Ovary (tissue), 3 donors: ENCODE data around the gene FLCN.

Source experiments
- EP300 ChIP-seq: sonication (generic); formaldehyde crosslinking; IDR thresholded peaks from one replicate; pipeline ENCODE4 v1.6.1; 2017; ENCODE audit warnings: antibody characterized with exemption
- POLR2A ChIP-seq: fragments of 450-650 bp; IDR thresholded peaks from one replicate; pipeline ENCODE4 v1.6.1; 2017; ENCODE audit warnings: antibody characterized with exemption, mild to moderate bottlenecking, moderate library complexity
- TF ChIP-seq, protein P1 (sequence below), 3 donors: fragments of 450-650 bp in 2 of 3; fragments of 200-600 bp in 1 of 3; IDR thresholded peaks; one replicate each; pipeline versions ENCODE4 v1.5.1 to v1.8.0; 2016 to 2022; ENCODE audit warnings: antibody characterized with exemption in 3 of 3, mild to moderate bottlenecking in 1 of 3
- donor health status: DM: no; HTN: no; CAD: no.

DNA sequence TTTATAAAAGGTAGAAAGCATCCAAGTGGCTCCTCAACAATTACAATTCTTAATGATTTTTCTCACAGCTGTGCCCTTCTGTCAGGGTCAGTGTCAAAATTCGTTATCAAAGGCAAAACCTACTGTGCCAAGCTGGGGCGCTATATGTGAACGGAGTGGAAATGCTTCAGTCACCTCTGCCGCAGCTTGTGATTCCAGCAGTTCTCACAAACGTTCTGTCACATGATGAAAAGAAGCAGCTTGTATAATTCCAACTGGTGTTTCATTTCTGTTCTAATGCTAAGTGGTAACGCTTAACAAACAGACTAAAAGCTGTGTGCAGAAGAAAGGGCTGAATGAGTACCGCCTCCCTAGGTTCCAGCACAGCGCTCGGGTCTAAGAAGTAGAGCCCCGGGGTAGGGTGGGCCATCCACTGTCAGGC lies 45.0 kb downstream of the FLCN start:
- TF ChIP-seq POLR2A, result no peak
- TF ChIP-seq, protein P1, sequence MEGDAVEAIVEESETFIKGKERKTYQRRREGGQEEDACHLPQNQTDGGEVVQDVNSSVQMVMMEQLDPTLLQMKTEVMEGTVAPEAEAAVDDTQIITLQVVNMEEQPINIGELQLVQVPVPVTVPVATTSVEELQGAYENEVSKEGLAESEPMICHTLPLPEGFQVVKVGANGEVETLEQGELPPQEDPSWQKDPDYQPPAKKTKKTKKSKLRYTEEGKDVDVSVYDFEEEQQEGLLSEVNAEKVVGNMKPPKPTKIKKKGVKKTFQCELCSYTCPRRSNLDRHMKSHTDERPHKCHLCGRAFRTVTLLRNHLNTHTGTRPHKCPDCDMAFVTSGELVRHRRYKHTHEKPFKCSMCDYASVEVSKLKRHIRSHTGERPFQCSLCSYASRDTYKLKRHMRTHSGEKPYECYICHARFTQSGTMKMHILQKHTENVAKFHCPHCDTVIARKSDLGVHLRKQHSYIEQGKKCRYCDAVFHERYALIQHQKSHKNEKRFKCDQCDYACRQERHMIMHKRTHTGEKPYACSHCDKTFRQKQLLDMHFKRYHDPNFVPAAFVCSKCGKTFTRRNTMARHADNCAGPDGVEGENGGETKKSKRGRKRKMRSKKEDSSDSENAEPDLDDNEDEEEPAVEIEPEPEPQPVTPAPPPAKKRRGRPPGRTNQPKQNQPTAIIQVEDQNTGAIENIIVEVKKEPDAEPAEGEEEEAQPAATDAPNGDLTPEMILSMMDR (IDR thresholded peaks at IDR 0.05), result no peak
- no peak for TF ChIP-seq EP300
